HG03457 (cell line): ENCODE measurements around the gene IFT57.
A peak's percentile ranks its signal among the peaks of the same experiment; 100 is the strongest.

Source experiments
- ATAC-seq: cut with Tn5 transposase; IDR thresholded peaks from one replicate; pipeline ENCODE4 v1.9.1; 2021; ENCODE audit warnings: moderate number of reproducible peaks; ENCODE audit not compliant: unreplicated experiment

The IFT57 gene

DNA sequence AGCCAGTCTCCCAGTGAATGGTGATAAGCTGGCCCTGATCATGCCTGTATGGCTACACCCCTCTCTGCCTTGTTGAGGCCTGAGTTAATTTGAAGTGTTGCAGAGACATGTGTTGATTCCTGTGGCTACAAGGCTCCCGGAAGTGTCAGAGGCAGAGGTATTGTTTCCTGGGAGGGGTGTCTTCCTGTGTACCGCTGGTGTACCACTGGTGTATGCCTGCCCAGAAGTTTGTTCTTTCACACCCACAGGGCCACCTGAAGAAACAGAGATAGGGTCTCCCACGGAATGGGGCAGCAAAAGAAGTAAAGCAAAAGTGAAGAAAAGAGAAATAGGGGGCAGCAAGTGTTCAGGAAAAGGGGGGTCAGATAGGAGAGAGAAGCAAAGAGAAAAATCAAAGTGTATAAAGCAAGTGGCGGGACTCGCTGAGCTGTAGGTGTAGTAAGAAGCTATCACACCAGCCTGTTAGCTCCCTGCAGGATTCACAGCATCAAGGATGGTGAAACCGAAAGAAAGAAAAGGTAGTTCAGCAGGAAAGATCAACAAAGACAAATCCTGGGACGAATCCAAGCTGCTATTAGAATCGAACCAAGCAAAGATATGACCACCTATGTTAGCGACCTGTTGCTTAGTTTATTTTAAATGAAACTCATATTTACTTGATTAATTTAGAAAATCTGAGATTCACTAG, 94.8 kb downstream of the IFT57 start:
- no peak for ATAC-seq

DNA sequence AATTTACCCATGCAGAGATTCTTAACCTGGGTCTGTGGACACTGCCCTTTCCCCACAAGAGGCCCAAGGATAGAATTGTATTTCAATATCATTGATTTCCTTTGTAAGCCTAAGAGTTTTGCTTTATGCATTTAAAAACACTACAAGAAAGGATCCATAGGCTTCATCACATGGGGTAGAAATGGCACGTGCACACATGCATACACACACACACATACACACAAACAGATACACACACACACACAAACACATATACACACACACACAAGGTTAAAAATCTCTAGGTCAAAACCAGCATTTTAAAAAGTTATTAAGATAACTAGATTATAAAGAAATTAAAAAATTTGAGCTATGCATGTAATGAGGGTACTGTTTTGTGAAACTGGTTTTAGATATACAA, 95.9 kb downstream of the IFT57 start:
- no peak for ATAC-seq

- peak; percentile 48 for ATAC-seq
These were observed 96.6 kb downstream of the IFT57 start for GRCh38 chr3:108125550-108126071.

- ATAC-seq = no peak
These were observed 97.1 kb downstream of the IFT57 start for GRCh38 chr3:108125153-108125543.

- peak; percentile 82 for ATAC-seq
These were observed 97.7 kb downstream of the IFT57 start for GRCh38 chr3:108124337-108125152.

GRCh38 chr3:108123326-108123725, 98.9 kb downstream of the IFT57 start:
- no peak for ATAC-seq

DNA sequence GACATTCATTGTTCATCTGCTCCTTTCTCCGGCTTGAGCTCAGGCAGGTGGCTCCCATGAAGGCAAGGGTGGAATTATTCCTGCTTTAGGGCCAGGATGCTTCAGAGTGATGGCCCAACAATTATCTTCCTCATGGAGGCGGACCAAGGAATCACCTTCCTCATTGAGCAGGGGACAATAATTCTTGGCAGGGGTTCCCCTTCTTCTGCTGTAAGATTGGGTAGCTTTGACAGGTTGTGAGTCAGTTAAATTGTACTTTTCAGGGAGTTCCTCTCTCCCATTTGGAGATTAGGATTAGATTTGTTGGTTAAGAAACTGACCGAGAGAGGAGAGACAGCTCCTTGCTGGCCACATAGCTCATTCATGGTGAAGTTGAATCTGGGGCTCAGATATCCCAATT, 99.9 kb downstream of the IFT57 start:
- ATAC-seq = no peak

- ATAC-seq = no peak
These were observed 102.7 kb downstream of the IFT57 start for GRCh38 chr3:108119398-108120104.

DNA sequence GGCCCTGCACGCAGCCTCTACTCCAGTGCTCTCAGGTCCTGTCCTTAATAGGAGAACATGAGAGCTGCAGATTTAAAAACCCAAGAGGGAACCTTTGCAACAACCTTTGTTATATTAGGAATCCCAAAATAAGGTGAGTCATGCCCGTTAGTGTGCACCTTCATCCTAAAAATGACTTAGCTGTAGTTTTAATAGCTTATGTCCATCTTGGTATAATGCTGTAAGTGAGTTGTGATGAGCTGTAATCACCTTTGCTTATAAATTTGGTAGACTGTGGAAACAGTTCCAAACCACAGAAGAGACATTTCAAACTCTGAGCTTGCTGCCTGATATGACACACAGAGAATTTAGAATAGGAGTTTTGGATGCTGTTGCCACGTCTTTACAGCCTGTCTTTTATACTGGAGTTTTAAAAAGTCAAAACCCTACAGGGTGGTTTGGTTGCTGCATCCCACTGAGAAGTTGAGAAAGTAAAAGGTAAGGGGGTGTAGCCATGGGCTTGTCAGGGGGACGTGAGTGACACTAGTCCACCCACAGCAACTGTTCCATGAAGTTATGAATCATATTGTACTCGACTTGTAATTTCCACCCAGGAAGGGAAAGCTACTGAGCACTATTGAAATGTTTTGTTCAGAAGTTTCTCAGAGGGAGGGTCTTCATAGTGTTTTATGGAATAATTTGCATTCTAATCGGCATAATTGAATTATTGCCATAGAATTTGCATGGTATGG, 104.0 kb downstream of the IFT57 start:
- no peak for ATAC-seq

- ATAC-seq = no peak
These were observed 104.9 kb downstream of the IFT57 start for GRCh38 chr3:108117241-108117775.

GRCh38 chr3:108114423-108115065, 107.7 kb downstream of the IFT57 start:
- no peak for ATAC-seq

DNA sequence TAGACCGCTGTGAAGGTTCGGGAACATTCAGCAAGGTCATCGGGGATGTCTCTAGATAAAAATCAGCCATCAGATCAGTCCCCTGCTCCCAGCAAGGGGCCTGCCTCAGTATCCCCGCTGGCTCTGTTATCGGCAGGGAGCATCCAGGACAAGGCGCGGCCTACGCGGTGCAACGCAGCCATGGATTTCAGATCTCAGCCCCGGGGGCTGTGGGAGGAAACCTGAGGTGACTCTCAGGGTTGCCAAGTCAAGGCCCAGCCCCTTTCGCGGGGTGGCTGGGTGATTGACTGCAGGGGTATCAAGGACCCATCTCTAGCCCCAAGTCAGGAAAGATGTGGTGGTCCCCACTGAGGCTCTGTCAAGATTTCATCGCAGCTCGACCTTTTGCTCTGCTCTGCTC, 108.2 kb downstream of the IFT57 start:
- no peak for ATAC-seq

DNA sequence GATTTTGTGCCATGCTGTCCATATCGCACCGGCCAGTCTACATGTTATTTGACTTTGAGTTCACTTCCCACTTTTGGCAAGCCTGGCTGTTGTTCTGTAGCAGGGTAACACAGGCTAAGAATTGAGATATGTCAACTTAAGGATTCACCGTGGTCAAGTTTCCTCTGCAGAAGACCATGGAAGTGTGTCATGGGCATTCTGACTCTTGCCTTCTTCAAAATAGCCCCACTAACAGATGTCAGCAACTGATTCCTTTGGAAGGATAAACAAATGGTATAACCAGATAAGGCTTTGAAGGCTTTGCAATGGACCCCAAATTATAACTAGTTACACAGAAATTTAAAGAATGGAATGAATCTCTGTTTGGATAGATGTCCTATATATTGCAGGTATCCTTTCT, 111.3 kb downstream of the IFT57 start:
- ATAC-seq = no peak
